Measurements from ENCODE around the gene PRKCZ.

Gene PRKCZ

DNA sequence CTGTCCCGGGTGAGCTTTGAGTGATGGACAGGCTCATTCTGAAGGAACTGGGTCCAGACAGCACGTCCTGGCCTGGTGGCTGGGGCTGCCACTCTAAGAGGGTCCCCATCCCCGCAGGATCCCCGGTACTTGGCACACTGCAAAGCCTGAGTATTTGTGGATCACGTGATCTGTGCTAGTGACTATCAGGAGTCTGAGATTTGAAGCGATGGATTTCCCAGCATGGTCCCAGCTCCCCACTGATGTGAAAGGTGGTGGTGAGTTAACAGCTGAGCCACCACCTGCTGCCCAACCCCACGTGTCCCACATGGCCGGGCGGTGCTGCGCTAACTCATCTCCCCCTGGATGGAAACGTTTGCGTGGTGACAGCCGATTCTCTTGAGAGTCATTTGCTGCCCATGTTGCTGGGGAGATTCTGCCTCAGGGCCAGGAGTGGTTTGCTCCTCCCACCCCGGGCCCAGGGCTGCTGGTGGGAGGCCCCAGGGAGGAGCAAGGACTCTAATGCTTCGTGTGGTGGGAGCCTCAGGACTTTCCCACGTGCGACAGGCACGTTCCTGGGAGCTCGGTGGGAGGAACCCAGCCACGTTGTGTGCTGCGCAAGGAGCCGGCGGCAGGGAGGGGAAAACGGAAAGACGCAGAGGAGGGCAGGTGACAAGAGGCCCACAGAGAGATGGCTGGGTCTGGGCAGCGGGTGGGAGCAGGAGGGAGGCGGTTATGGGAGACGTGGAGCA, 129.2 kb downstream of the PRKCZ start:
- no peak for DNase-seq (ENCODE audit: low read depth)

DNA sequence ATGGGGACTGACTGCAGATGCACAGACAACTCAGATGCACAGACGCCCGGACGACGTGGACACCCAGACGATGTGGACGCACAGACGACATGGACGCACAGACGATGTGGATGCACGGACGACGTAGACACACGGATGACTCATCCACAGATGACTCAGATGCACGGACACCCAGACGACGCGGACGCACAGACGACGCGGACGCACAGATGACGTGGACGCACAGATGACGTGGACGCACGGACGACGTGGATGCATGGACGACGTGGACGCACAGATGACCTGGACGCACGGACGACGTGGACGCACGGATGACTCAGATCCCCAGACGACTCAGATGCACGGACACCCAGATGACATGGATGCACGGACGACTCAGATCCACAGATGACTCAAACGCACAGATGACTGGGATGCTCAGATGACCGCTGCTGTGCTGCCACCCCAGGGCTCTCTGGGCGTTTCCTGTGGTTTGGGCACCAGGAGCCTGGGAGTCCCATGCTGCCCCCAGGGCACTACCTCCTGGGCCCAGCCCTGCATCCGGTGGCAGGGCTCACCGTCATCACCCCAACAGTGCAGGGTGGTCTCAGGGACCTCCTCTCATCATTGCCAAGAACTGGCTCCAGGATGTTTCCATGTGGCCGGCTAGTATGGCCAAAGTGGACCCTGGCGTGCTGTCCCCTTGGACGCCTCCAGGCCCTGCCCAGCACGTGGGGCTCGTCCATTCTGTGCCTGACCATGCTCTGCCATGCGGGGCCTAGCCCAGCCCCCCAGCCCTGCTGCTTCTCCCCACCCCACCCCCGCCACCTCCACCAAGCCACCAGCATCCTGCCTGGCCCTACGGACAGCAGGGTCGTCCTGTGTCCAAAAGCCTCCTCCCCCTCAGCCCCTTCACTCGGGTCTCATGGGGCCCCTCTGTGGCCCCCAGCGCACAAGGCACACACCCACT, 130.4 kb downstream of the PRKCZ start:
- DNase-seq (ENCODE audit: low read depth) = no peak

DNA sequence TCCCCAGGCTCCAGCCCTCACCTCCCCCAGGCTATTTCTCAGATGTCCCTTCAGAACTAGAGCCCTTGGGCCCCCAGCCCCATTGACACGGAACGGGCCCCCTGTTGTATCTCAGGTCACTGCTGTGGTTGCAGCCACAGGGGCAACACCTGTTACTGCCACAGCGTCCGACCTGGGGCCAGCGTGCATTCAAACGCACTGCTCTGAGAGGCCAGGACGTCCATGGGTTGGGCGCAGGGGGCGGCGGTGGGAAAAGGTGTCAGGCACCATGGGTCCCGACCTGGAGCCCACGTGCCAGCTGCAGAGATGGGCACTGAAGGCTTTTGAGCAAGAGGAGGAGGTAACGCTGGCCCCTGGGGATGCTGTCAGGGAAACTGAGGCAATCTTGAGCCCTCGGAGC, 131.1 kb downstream of the PRKCZ start:
- no peak for DNase-seq (ENCODE audit: low read depth)

DNA sequence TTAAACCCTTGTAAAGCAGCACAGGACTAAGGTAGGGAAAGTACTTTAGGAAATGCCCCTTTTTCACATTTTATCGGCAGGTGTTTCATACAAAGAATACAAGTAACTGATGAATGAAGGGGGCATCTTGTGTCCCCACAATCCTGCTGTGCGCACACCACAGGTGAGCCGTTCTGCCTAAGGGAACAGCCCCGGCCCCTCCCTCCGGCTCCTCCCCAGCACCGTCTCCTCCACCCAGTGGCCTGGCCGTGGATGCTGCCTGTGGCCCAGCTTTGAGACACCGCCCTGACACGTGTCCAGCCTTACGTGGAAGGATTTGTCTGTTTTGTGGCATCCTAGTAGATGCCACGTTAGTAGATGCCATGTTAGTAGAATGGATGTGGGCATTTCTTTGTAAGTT, 131.5 kb downstream of the PRKCZ start:
- DNase-seq (ENCODE audit: low read depth) = no peak

DNA sequence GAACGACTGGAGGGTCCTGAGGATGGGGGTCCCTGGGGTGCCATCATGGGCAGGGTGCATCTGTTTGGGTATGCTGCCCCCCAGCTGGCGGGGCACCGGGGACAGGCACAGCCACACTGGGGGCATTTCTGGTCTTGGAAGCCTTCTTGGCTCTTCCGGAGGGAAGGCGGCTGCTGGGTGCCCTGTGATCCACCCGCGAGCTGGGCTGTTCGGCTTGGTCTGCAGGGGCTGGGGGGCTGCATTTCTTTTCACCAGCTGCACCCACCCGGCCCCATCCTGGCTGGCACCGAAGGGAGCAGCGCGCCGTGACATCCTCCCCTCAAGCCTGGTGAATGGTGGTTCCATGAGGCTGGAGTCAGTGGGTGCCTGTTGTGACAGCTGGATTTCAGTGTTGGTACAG, 132.2 kb downstream of the PRKCZ start:
- no peak for DNase-seq (ENCODE audit: low read depth)

DNA sequence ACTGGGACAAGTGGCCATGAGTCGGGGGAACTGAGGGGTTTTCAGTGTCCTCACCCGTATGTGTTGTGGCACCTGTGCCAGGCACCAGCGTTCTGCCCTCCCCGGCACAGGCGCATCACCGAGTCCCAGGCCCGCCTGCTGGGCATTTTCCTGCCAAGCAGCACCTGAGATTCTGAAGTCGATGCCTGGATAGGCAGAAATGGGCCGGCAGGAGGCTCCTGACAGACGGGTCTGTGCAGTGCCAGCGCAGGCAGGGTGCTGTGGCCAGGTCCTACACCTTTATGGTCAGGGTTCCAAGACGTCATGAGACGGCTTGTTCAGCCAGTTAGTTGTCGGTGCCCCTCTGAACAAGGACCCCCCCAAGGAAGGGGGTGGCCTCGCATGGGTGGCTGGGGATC, 133.7 kb downstream of the PRKCZ start:
- no peak for DNase-seq (ENCODE audit: low read depth)

DNA sequence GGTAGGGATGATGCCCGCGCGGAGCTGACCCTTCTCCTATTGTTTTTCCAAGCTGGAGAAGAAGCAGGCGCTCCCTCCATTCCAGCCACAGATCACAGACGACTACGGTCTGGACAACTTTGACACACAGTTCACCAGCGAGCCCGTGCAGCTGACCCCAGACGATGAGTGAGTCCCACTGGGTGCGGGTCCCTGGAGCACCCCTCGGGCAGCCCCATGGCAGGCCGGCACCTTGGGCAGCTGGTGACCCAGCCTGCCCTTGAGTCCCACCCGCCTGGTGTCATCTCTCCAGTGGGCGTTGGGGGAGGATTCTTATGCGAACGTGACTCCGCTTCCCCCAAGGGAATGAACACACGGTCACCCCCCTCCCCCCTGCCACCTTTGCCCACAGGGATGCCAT, 134.3 kb downstream of the PRKCZ start:
- no peak for DNase-seq (ENCODE audit: low read depth)

DNA sequence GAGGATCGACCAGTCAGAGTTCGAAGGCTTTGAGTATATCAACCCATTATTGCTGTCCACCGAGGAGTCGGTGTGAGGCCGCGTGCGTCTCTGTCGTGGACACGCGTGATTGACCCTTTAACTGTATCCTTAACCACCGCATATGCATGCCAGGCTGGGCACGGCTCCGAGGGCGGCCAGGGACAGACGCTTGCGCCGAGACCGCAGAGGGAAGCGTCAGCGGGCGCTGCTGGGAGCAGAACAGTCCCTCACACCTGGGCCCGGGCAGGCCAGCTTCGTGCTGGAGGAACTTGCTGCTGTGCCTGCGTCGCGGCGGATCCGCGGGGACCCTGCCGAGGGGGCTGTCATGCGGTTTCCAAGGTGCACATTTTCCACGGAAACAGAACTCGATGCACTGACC, 134.7 kb downstream of the PRKCZ start:
- no peak for DNase-seq (ENCODE audit: low read depth)

DNA sequence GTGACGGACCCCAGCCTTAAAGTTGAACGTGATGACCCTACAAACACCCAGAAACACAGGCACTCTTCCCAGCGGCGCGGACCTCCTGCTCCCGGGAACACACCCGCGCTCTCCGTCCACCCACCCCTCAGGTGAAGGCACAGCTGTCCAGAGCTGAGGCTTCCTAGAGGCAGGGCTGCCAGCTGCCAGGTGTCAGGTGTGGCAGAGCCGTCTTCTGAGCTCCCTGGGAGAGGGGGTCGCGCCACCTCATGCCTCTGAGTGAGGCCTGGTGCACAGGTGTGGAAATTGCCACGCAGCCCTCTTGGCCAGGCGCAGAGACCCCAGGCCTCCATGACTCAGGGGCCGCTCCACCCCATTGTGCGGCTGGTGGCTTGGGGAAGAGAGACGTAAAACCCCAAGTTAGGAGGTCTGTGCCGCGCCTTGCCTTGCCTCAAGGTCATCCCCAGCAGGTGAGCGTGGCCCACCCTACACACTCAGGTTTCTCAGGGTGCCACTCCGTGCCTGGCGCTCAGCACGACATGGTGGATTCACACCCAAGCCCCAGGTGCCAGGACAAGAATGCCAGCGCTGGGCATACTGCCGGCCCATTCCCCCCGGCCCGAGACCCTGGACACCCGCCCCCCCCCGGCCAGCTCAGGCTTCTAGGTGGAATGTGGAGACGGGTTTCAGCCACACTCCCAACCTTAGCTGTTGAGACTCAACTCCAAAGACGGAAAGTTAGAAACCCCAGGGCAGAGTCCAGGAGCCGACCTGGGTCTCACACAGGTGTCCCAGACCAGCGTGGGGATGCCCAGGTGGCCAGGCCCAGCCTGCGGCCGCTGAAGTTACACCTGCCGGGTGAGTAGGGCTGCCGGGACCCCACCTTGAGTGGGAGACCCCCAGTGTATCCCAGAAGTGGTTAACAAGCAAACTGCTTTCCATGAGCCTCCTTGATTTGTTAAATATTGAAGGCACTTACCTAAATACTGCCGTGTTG, 136.0 kb downstream of the PRKCZ start:
- no peak for DNase-seq (ENCODE audit: low read depth)

DNA sequence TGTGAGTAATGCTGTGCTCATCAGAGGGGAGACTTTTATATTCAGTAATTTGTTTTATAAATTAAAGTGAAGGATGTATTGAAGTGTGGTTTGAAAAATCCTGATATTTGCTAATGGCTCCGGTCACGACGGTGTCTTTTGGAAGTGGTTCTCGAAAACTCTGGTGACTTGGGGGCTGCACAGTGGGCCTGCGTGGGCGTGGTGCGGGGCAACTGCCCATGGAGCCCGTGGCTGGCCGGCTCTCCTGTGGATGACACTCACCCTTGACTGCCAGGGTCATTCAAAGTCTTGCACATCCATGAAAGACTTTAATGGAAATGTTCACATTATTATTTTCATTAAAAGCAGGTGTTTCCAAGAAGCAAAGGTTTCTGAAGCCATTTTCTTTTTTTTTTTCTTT, 136.7 kb downstream of the PRKCZ start:
- no peak for DNase-seq (ENCODE audit: low read depth)

DNA sequence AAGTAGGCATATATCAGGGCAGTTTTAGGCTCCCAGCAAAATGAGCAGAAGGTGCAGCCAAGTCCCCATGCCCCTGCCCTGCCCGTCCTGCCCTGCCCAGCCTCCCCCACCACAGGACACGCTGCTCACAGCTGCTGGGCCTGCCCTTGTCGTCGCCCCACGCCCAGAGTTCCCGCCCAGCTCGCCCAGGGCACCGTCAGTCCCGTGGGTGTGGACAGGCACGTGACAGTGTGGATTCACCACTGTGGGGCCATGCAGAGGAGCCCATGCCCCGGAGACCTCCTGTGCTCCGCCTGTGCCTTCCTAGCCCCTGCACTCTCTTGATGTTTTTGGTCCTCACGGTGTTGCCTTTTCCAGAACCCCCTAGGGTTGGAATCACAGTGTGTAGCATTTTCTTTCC, 137.4 kb downstream of the PRKCZ start:
- no peak for DNase-seq (ENCODE audit: low read depth)

DNA sequence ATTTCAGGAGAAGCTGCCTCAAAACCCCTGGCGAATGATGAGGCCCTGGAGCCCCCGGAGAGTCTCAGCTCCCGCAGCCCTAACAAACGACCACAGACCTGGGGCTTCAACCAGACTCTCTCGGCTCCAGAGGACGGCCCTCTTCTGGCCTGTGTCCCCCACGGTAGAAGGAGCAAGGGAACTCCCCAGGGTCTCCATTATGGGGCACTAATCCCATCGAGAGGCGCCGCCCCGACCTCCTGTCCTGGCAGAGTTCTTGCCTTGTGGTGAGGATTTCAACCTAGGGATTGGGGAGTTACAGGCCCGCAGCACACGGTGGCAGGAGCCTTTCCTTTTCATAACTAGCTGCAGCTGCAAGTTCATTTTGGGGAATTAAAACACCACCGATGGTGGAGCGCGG, 138.1 kb downstream of the PRKCZ start:
- DNase-seq (ENCODE audit: low read depth) = no peak

DNA sequence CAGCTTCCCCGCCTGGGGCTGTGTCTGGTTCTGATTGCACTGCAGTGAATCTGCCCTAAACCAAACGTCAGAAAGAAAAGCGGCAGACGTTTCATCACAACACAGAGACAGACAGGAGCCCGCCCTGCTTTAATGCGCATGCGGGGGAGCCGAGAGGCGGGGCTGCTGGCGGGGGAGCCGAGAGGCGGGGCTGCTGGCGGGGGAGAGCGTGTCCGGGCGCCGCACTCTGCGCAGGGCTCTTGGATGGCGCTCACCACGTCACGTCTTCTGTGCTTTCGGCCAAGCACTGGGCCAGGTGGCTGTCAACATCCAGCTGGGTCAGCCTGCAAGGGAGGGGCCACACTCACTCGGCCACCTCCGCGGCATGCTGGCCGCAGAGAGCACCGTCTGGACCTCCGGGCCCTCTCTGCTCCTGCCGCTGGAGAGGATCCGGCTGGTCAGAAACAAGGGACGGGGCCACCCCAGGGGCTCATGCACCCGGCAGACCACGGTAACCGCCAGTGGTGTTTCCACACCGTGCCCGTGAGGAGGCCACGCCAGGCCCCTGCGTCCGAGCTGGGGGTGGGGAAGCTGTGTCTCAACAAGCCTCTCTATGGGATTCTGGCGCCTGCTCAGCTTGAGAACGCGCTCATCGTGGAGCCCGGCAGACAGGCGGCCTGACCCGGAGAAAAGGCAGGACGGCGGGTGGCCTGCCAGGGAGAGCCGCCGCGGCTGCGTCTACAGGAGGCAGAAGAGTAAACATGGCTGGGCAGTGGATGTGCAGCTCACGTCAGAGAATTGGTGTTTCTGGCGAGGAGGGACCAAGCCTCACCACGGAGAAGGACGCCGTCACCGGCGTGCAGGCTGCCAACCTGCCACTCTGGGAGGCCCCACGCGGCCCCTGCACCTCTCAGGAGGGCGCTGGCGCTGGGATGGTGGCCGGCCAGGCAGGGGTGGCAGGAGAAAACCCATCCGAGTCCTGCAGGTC, 139.5 kb downstream of the PRKCZ start:
- peak; percentile 85 for DNase-seq (ENCODE audit: low read depth)

DNA sequence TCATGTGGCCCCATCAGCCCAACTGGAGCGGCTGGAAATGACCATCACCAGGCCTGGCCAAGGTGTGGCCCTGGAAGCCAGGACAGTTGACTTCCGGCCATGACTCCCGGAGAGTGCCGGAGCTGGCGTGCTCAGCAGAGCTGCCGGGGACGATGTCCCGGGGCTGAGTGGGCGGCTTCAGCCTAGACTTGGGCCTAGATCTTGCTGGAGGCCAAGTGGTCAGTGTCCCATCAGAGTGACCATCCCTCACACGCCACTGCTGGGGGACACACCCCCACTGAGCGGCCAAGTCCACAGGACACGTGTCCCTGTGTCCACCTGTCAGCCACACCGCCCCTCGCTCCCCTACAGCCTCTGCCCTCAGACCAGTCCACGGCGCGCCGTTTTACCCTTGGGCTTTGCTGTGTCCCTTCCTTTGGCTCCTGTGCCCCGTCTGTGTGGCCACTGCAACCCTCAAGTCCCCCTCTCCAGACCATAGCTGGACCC, 140.3 kb downstream of the PRKCZ start:
- DNase-seq (ENCODE audit: low read depth) = no peak

DNA sequence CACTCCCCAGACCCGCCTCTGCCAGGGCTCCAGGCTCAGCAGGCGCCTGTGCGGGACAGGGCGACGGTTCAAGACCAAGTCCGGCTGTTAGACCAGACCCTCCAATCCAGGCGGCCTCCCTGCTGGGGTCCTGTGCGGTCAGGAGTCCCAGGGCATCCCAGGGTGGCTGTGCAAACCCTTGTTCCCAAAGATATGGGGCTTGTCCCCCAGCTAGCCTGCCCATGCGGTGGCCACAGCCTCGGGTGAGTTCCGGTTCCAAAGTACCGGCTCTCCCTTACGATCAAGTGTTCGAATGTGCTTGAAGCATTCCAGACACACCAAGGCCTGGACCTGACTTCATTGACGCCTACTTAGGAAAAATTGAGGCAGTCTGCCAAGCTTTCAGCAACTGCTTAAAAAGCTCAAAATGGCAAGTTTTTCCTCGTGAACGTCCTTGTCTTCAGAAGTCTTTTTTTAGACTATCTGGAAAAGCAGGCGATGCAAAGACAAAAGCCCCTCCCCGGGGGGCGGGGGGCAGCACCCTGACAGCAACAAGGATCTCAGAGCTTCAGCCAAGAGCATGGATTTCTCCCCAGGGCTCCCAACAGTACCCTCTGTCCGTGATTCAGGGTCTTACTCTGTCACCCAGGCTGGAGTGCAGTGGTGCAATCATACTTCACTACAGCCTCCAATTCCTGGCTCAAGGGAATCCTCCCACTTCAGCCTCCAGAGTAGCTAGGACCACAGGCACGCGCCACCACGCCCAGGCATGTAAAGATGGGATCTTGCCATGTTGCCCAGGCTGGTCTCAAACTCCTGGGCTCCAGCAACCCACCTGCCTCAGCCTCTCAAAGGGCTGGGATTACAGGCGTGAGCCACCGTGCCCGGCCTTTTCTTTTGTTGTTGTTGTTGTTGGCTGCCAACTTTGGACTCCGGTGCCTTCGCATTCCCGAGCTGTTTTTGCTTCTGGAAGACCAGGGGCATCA, 142.1 kb downstream of the PRKCZ start:
- DNase-seq (ENCODE audit: low read depth) = no peak

DNA sequence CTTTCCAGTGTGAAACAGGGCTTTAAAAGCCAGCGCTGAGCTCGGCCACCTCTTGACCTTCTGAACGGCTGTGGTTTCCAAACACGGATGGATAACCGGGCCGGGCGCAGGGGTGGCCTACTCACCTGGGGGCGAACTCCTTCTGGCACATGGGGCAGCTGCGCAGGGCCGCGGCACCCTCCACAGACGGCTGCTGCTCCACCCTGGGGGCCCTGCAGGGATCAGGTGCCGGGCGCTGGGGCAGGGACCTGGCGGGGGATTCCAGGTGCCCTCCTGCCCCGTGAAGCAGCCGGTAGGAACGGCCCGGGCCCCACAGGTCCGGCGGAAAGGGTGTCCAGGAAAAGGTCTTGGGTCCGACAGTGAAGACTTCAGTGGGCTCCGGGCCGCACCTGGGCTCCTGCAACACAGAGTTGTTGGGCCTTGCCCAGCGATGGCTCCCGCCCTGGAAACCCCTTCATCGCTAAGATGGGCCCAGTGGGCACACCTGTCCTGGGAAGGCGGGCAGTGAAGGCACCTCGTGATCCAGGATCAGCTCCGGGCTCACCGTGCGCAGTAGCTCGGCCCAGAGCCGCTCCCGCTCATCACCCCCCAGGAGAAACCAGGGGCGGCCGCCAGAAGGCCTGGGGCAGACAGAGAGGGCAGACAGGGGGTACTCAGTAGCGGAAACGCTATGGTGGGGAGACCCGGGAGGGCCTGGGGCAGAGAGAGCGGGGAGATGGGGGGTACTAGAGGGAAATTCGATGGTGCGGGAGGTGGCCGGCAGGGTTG, 143.5 kb downstream of the PRKCZ start:
- DNase-seq (ENCODE audit: low read depth) = no peak

DNA sequence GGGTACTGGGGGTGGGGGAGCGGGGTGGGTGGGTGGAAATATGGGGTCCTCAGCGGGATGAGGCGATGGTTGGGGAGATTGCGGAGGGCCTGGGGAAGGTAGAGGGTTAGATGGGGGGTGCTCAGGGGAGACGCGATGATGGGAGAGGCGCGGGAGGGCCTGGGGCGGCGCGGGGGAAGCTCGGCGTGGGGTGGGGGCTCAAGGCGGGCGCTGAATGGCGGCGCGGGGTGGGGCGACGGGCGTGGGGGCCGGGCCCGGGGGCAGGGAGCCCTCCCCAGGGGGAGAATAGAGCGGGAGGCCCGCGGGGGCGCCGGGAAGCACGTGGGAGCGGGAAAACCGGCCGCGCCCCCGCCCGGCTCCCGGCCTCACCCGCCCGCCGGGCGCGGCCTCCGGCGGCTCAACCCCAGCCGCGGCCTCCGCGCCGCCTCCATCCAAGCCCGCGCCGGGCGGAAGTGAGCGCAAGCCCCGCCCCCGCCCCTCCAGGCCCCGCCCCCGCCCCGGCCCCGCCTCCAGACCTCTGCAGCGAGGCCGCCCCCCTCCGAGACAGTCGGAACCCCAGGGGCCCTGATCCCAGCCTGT, 144.2 kb downstream of the PRKCZ start, which contains the start of gene FAAP20:
Gene FAAP20, minus strand, starts transcription at position 454 of the 579 bp plus-strand sequence. Its CDS starts 23 bp downstream, at position 431.
- DNase-seq (ENCODE audit: low read depth) = peak; percentile 74
